HepG2 (cell line): ENCODE data around the gene CPSF4. TPM values are rescaled to one million over a fixed set of nuclear protein-coding genes. Genes with fewer than 3 reads are reported as not detected.

Source experiments
- ATAC-seq: fragments of 200-7000 bp; cut with Tn5 transposase; 3 replicates; pipeline ENCODE4 v1.9.1; 2020; ENCODE audit warnings: mild to moderate bottlenecking, moderate library complexity
- BruUV-seq: library from RNA; stranded (reverse); fragments of 400-500 nt; replicated peaks from 2 replicates; lab custom pipeline; 2021; lab: Mats Ljungman, UMichigan
- CTCF ChIA-PET: fragments of 300-600 bp; formaldehyde crosslinking; extraction: SDS; loops from one replicate; lab custom pipeline; 2021; ENCODE audit warnings: low total read pairs, inconsistent platforms, low intra/inter-chr PET ratio; lab: Yijun Ruan, JAX
- POLR2A ChIA-PET: fragments of 350-600 bp; sonication (Branson Sonifier 250); formaldehyde crosslinking; loops from one replicate; lab custom pipeline; 2020; ENCODE audit warnings: antibody characterized with exemption, inconsistent platforms; lab: Yijun Ruan, JAX
- DNase-seq: peaks from one replicate; pipeline ENCODE4 v3.0.0-alpha.2; 2015; ENCODE audit warnings: low spot score
- FAIRE-seq: peaks from 3 replicates; lab custom pipeline; 2011; peaks lifted over from hg19 to GRCh38; lab: Jason Lieb, UNC
- H2AFZ ChIP-seq: one replicate; pipeline ENCODE4 v1.6.1; 2011; ENCODE audit warnings: low read length, inconsistent platforms
- H3K27ac ChIP-seq: fragments of 300-600 bp; 3 replicates; pipeline ENCODE4 v1.8.0; 2011; ENCODE audit warnings: mixed run types, mild to moderate bottlenecking, mixed read lengths, low read length, inconsistent platforms; ENCODE audit not compliant: insufficient read depth; ENCODE audit errors: extremely low read length
- H3K27me3 ChIP-seq, 2 experiments: fragments of 200-600 bp in 1 of 2; 2 replicates in 1 of 2; 3 replicates in 1 of 2; pipeline versions ENCODE4 v1.6.0 to v1.8.0; 2011; ENCODE audit warnings: low read length in 2 of 2, mild to moderate bottlenecking in 2 of 2, moderate library complexity in 2 of 2, inconsistent platforms in 1 of 2; ENCODE audit not compliant: insufficient read depth in 2 of 2, control insufficient read depth in 1 of 2
- H3K36me3 ChIP-seq, 2 experiments: fragments of 200-600 bp in 1 of 2; replicated peaks in 1 of 2; 2 replicates in 1 of 2; 3 replicates in 1 of 2; pipeline versions ENCODE4 v1.5.1 to v1.8.0; 2011; ENCODE audit warnings: low read length in 2 of 2, inconsistent platforms in 1 of 2; ENCODE audit not compliant: insufficient read depth in 2 of 2, control insufficient read depth in 1 of 2
- H3K4me1 ChIP-seq: 2 replicates; pipeline ENCODE4 v1.5.1; 2012; ENCODE audit warnings: low read length, inconsistent platforms; ENCODE audit not compliant: insufficient read depth
- H3K4me2 ChIP-seq: 2 replicates; pipeline ENCODE4 v1.6.0; 2011; ENCODE audit warnings: low read depth, low read length, inconsistent platforms
- H3K4me3 ChIP-seq, 3 experiments: fragments of 200-600 bp in 1 of 3; sonication (generic), shearing (Covaris generic) in 1 of 3; replicated peaks in 1 of 3; 2 replicates each; pipeline ENCODE4 v1.5.1; 2011 to 2016; ENCODE audit warnings: low read length in 3 of 3, inconsistent platforms in 2 of 3, low read depth in 2 of 3, mild to moderate bottlenecking in 2 of 3, control low read depth in 1 of 3, mixed read lengths in 1 of 3; ENCODE audit not compliant: insufficient read depth in 1 of 3
- H3K79me2 ChIP-seq: one replicate; pipeline ENCODE4 v1.6.1; 2011; ENCODE audit warnings: low read length, inconsistent platforms; ENCODE audit not compliant: insufficient read depth
- H3K9ac ChIP-seq: 2 replicates; pipeline ENCODE4 v1.6.0; 2011; ENCODE audit warnings: mild to moderate bottlenecking, low read depth, low read length, inconsistent platforms; ENCODE audit not compliant: insufficient read depth
- H3K9me3 ChIP-seq: 2 replicates; pipeline ENCODE4 v1.5.1; 2012; ENCODE audit warnings: mild to moderate bottlenecking, low read length
- H4K20me1 ChIP-seq: 2 replicates; pipeline ENCODE4 v1.6.0; 2011; ENCODE audit warnings: inconsistent platforms, mild to moderate bottlenecking, low read length, moderate library complexity; ENCODE audit not compliant: insufficient read depth
- ATF4 ChIP-seq, 2 experiments: fragments of 450-650 bp in 1 of 2; sonication (generic) in 1 of 2; formaldehyde crosslinking; IDR thresholded peaks; 2 replicates each; pipeline versions ENCODE4 v1.5.0 to v1.8.0; 2020 to 2022; ENCODE audit warnings: mild to moderate bottlenecking in 1 of 2, missing genetic modification reagents in 1 of 2
- ATF7 ChIP-seq, 2 experiments: fragments of 450-650 bp in 1 of 2; sonication (generic) in 1 of 2; formaldehyde crosslinking in 1 of 2; IDR thresholded peaks; 2 replicates each; pipeline versions ENCODE4 v1.4.0 to v1.6.1; 2016 to 2020; ENCODE audit warnings: antibody characterized with exemption in 1 of 2, mild to moderate bottlenecking in 1 of 2, missing genetic modification reagents in 1 of 2
- YEATS4 ChIP-seq: sonication (generic); formaldehyde crosslinking; IDR thresholded peaks from 2 replicates; pipeline ENCODE4 v1.4.0; 2020; ENCODE audit warnings: missing genetic modification reagents, borderline replicate concordance
- ZBTB26 ChIP-seq: IDR thresholded peaks from 2 replicates; pipeline ENCODE4 v1.6.1; 2016; ENCODE audit warnings: missing compliant biosample characterization, missing genetic modification reagents, borderline replicate concordance
- ZFP82 ChIP-seq: sonication (generic); formaldehyde crosslinking; IDR thresholded peaks from 2 replicates; pipeline ENCODE4 v1.5.1; 2020; ENCODE audit warnings: mild to moderate bottlenecking, missing genetic modification reagents, borderline replicate concordance
- ZNF629 ChIP-seq: sonication (generic); formaldehyde crosslinking; conservative IDR thresholded peaks from 2 replicates; pipeline ENCODE4 v1.5.0; 2020; ENCODE audit warnings: missing genetic modification reagents
- ZNF792 ChIP-seq: IDR thresholded peaks from 2 replicates; pipeline ENCODE4 v1.6.1; 2016
- ZNF891 ChIP-seq: sonication (generic); formaldehyde crosslinking; IDR thresholded peaks from 2 replicates; pipeline ENCODE4 v1.5.0; 2020; ENCODE audit warnings: mild to moderate bottlenecking, missing genetic modification reagents
- ZSCAN12 ChIP-seq: sonication (generic); formaldehyde crosslinking; IDR thresholded peaks from 2 replicates; pipeline ENCODE4 v1.9.0; 2021; ENCODE audit warnings: mild to moderate bottlenecking, missing genetic modification reagents
- WGBS: methylation state at CpG from one replicate; pipeline ENCODE4 v1.1.6; 2017; ENCODE audit warnings: low lambda C conversion rate; 5-methylcytosine and 5-hydroxymethylcytosine counted together
- in situ Hi-C: cut with HindIII; loops from 2 replicates; pipeline ENCODE4 v1.10.0; 2017; ENCODE audit warnings: low pct_unique_long_range_greater_than_20kb; ENCODE audit not compliant: extremely low pct_ligation_motif_present
- intact Hi-C: fragments of 100-400 bp; cut with micrococcal nuclease; formaldehyde crosslinking; loops from one replicate; pipeline ENCODE4 v1.10.0; 2022; ENCODE audit not compliant: unreplicated experiment
- polyA plus RNA-seq, 8 experiments: library from polyadenylated mRNA; depleted of rRNA in 3 of 8; stranded (reverse) in 7 of 8; unstranded in 1 of 8; fragments of >200 nt; fragmentation: Illumina TruSeq in 4 of 8; extraction: Trizol in 4 of 8; gene quantifications; 2 replicates each; pipeline versions ENCODE4 v1.2.1 to v1.2.3, GENCODE V29; 2011 to 2016; ENCODE audit warnings: low read depth in 4 of 8, missing spikeins in 1 of 8, mixed read lengths in 1 of 8; ENCODE audit not compliant: insufficient read depth in 1 of 8
- total RNA-seq, 5 experiments: library from RNA; depleted of rRNA; stranded (reverse); fragments of >200 nt; fragmentation: Illumina TruSeq; extraction: Trizol; gene quantifications; 2 replicates each; pipeline ENCODE4 v1.2.3, GENCODE V29; 2016; ENCODE audit warnings: low read depth in 1 of 5

Gene CPSF4
- total and polyA plus RNA-seq, 2 of the 13 experiments (the other 11 are each of a cell fraction or from before 2014, with no cell fraction given) = 34.1 to 49.6 TPM

DNA sequence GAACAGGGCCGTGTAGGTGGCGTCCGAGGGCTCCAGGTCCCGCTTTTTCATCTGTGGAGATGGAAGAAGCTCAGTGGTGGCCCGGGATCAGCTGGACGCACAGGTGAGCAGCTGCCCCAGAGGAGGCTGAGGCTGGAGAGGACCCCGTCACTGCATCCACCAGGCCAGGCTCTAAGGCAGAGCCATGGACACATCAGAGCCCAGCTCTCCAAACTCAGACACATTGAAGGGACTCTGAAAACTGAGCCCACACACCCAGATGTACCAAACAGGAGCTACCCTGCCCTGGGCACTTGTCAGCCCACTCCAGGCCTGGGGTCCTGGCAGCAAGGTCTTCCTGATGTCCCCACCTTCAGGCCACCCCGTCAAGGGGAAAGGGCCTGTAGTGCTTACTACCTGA is 9.0 kb upstream of the CPSF4 start:
- peaks cover 12 to 30% of the 10 kb centered on the region in 2 experiments for H3K36me3 ChIP-seq
- ChIA-PET POLR2A (interaction anchor here (1.1 kb wide), 1 partner anchor 9 kb away, joined by 3 read pairs; the partner anchor contains the start of genes CPSF4 and PTCD1), CTCF (no interaction called here)
- in situ Hi-C loops = no loop called here
- WGBS = 94% methylated on average over 6 of the region's 8 CpGs
- FAIRE-seq (no peak), ATAC-seq (no peak), DNase-seq (no peak)
- no peak for TF ChIP-seq ZNF891 (CRISPR knock-in tag)
- no peak for TF ChIP-seq YEATS4
- TF ChIP-seq ATF7 (IDR thresholded peaks at IDR 0.05) = no peak
- TF ChIP-seq ATF7 (CRISPR knock-in tag; IDR thresholded peaks at IDR 0.05) = no peak
- no peak for TF ChIP-seq ATF4 (CRISPR knock-in tag; IDR thresholded peaks at IDR 0.05)
- no peak for TF ChIP-seq ZNF792
- TF ChIP-seq ZFP82 (CRISPR knock-in tag) = no peak
- no peak for TF ChIP-seq ZBTB26 (CRISPR knock-in tag)
- TF ChIP-seq ZNF629 = no peak
- TF ChIP-seq ZSCAN12 (CRISPR knock-in tag) = no peak
- H3K27ac ChIP-seq = no peak overlapping the region
- H2AFZ ChIP-seq = no peak overlapping the region
- H3K79me2 ChIP-seq = no peaks in the 10 kb centered on the region
- H3K4me2 ChIP-seq = no peak overlapping the region
- no peaks in the 10 kb centered on the region for H4K20me1 ChIP-seq
- no peaks in the 10 kb centered on the region for H3K9me3 ChIP-seq
- intact Hi-C loops = no loop called here
- H3K27me3 ChIP-seq = no peaks in the 10 kb centered on the region
- no peak overlapping the region for H3K4me3 ChIP-seq
- peaks cover 24% of the 10 kb centered on the region for H3K4me1 ChIP-seq
- H3K9ac ChIP-seq = no peak overlapping the region
- no TSS peak for BruUV-seq
